ENCODE measurements around the gene VAV2.
A peak's percentile ranks its signal among the peaks of the same experiment; 100 is the strongest.

VAV2 gene

GRCh38 chr9:133797406-133798105 lies 194.6 kb downstream of the VAV2 start:
- no peak for DNase-seq (ENCODE audit: low read depth, low spot score)

GRCh38 chr9:133796562-133796961 lies 195.6 kb downstream of the VAV2 start:
- DNase-seq (ENCODE audit: low read depth, low spot score) = no peak

- DNase-seq (ENCODE audit: low read depth, low spot score) = no peak
Observed at GRCh38 chr9:133795049-133795448, 197.1 kb downstream of the VAV2 start.

- no peak for DNase-seq (ENCODE audit: low read depth, low spot score)
Observed at GRCh38 chr9:133794016-133794760, 197.9 kb downstream of the VAV2 start.

GRCh38 chr9:133793471-133793870 lies 198.7 kb downstream of the VAV2 start:
- DNase-seq (ENCODE audit: low read depth, low spot score) = no peak

- peak; percentile 88 for DNase-seq (ENCODE audit: low read depth, low spot score)
Observed at GRCh38 chr9:133792721-133793470, 199.2 kb downstream of the VAV2 start.

GRCh38 chr9:133791735-133792649 lies 200.1 kb downstream of the VAV2 start:
- no peak for DNase-seq (ENCODE audit: low read depth, low spot score)

GRCh38 chr9:133791069-133791468 lies 201.1 kb downstream of the VAV2 start:
- no peak for DNase-seq (ENCODE audit: low read depth, low spot score)

- no peak for DNase-seq (ENCODE audit: low read depth, low spot score)
Observed at GRCh38 chr9:133789778-133790177, 202.3 kb downstream of the VAV2 start.

- peak; percentile 58 for DNase-seq (ENCODE audit: low read depth, low spot score)
Observed at GRCh38 chr9:133788819-133789717, 203.1 kb downstream of the VAV2 start.

- DNase-seq (ENCODE audit: low read depth, low spot score) = no peak
Observed at GRCh38 chr9:133788045-133788818, 203.9 kb downstream of the VAV2 start.

GRCh38 chr9:133787754-133788025 lies 204.4 kb downstream of the VAV2 start:
- DNase-seq (ENCODE audit: low read depth, low spot score) = peak; percentile 74

GRCh38 chr9:133786907-133787753 lies 205.0 kb downstream of the VAV2 start:
- DNase-seq (ENCODE audit: low read depth, low spot score) = no peak

GRCh38 chr9:133786371-133786753 lies 205.8 kb downstream of the VAV2 start:
- no peak for DNase-seq (ENCODE audit: low read depth, low spot score)

GRCh38 chr9:133785753-133786370 lies 206.3 kb downstream of the VAV2 start:
- no peak for DNase-seq (ENCODE audit: low read depth, low spot score)

- DNase-seq (ENCODE audit: low read depth, low spot score) = no peak
Observed at GRCh38 chr9:133784731-133785561, 207.2 kb downstream of the VAV2 start.

GRCh38 chr9:133783331-133783731 lies 208.8 kb downstream of the VAV2 start:
- DNase-seq (ENCODE audit: low read depth, low spot score) = no peak

Data from astrocyte of the hippocampus (primary cell).